SU-DHL-6 (cell line): ENCODE results near the gene MAB21L1.

Experiments
- H2AFZ ChIP-seq: fragments of 200-600 bp; sonication (generic); 2 replicates; pipeline ENCODE4 v1.6.1; 2014; ENCODE audit warnings: low read depth, mild to moderate bottlenecking, moderate library complexity, mixed read lengths, antibody characterized with exemption, low read length; ENCODE audit not compliant: severe bottlenecking
- H3F3A ChIP-seq: fragments of 200-600 bp; shearing (Covaris generic); 2 replicates; pipeline ENCODE4 v1.6.0; 2016; ENCODE audit warnings: antibody characterized with exemption, mild to moderate bottlenecking; ENCODE audit not compliant: insufficient read depth
- H3K27ac ChIP-seq: fragments of 200-600 bp; sonication (generic); 2 replicates; pipeline ENCODE4 v1.5.1; 2016; ENCODE audit warnings: low read depth, mild to moderate bottlenecking, low read length, moderate library complexity, mixed read lengths
- H3K27me3 ChIP-seq: fragments of 200-600 bp; sonication (generic), shearing (Covaris generic); 2 replicates; pipeline ENCODE4 v1.6.0; 2014; ENCODE audit warnings: mild to moderate bottlenecking, low read length
- H3K36me3 ChIP-seq: fragments of 200-600 bp; sonication (generic); 2 replicates; pipeline ENCODE4 v1.6.1; 2014; ENCODE audit warnings: mild to moderate bottlenecking, low read length, mixed read lengths
- H3K4me2 ChIP-seq: fragments of 300-600, 200-600 bp; shearing (Covaris generic), sonication (generic); 2 replicates; pipeline ENCODE4 v1.6.0; 2014; ENCODE audit warnings: low read length, low read depth, mild to moderate bottlenecking; ENCODE audit not compliant: poor library complexity, severe bottlenecking
- H3K4me3 ChIP-seq: fragments of 200-600 bp; sonication (generic); 2 replicates; pipeline ENCODE4 v1.5.1; 2014; ENCODE audit warnings: antibody characterized with exemption, low read length, mild to moderate bottlenecking, mixed read lengths; ENCODE audit not compliant: insufficient read depth, poor library complexity, severe bottlenecking
- H3K79me2 ChIP-seq: fragments of 200-600 bp; sonication (generic); 2 replicates; pipeline ENCODE4 v1.6.1; 2014; ENCODE audit warnings: mild to moderate bottlenecking, low read length, moderate library complexity; ENCODE audit not compliant: insufficient read depth
- H3K9ac ChIP-seq: fragments of 200-600 bp; sonication (generic); 2 replicates; pipeline ENCODE4 v1.7.0; 2014; ENCODE audit warnings: mild to moderate bottlenecking, low read length
- H3K9me2 ChIP-seq: fragments of 200-600 bp; sonication (generic); replicated peaks from 2 replicates; pipeline ENCODE4 v1.6.1; 2014; ENCODE audit warnings: low read length; ENCODE audit not compliant: insufficient read depth
- H3K9me3 ChIP-seq: fragments of 200-600 bp; sonication (generic); 2 replicates; pipeline ENCODE4 v1.6.1; 2014; ENCODE audit warnings: low read length, mixed read lengths; ENCODE audit not compliant: insufficient read depth
- H4K20me1 ChIP-seq: fragments of 200-600 bp; sonication (generic); 2 replicates; pipeline ENCODE4 v1.6.1; 2014; ENCODE audit warnings: low read depth, mild to moderate bottlenecking, antibody characterized with exemption, low read length, moderate library complexity, mixed read lengths
- CTCF ChIP-seq: fragments of 200-600 bp; sonication (generic); IDR thresholded peaks from one replicate; pipeline ENCODE4 v1.5.1; 2017; ENCODE audit warnings: antibody characterized with exemption, mild to moderate bottlenecking, low read length, moderate library complexity; ENCODE audit not compliant: insufficient read depth, poor library complexity, severe bottlenecking
- EZH2phosphoT487 ChIP-seq: fragments of 200-600 bp; sonication (generic), shearing (Covaris generic); conservative IDR thresholded peaks from 2 replicates; pipeline ENCODE4 v1.6.1; 2018; ENCODE audit warnings: mild to moderate bottlenecking, antibody characterized with exemption, low read length, moderate library complexity, mixed read lengths

MAB21L1 gene

GRCh38 chr13:35469806-35470525, 6.5 kb downstream of the MAB21L1 start:
- H3K9me3 ChIP-seq, result no peaks in the 10 kb centered on the region
- no peaks in the 10 kb centered on the region for H3K36me3 ChIP-seq
- peaks cover 4% of the 10 kb centered on the region; the same call in 1 of the 2 replicates for H3F3A ChIP-seq
- H3K4me2 ChIP-seq, result no peak overlapping the region
- H3K9me2 ChIP-seq, result no peaks in the 10 kb centered on the region
- no peak overlapping the region for H3K4me3 ChIP-seq
- H3K79me2 ChIP-seq, result peaks cover 12% of the 10 kb centered on the region; the same call in 1 of the 2 replicates
- H3K27me3 ChIP-seq, result no peaks in the 10 kb centered on the region
- no peak overlapping the region for H3K9ac ChIP-seq
- H3K27ac ChIP-seq, result no peak overlapping the region
- H4K20me1 ChIP-seq, result no peaks in the 10 kb centered on the region
- TF ChIP-seq CTCF (no peak), EZH2phosphoT487 (no peak)
- no peak overlapping the region for H2AFZ ChIP-seq

- Histone ChIP-seq H3K4me2 (no peak overlapping the region), H3K4me3 (no peak overlapping the region), H3K27me3 (no peaks in the 10 kb centered on the region), H3K36me3 (no peaks in the 10 kb centered on the region), H3F3A (peaks cover under 1% of the 10 kb centered on the region; the same call in 1 of the 2 replicates), H4K20me1 (no peaks in the 10 kb centered on the region), H3K79me2 (no peaks in the 10 kb centered on the region), H3K27ac (no peak overlapping the region), H3K9me3 (no peaks in the 10 kb centered on the region), H3K9me2 (no peaks in the 10 kb centered on the region), H3K9ac (no peak overlapping the region), H2AFZ (no peak overlapping the region)
- no peak for TF ChIP-seq EZH2phosphoT487
- no peak for TF ChIP-seq CTCF
Measured at GRCh38 chr13:35468195-35468594, 8.3 kb downstream of the MAB21L1 start.

GRCh38 chr13:35465371-35465770, 11.1 kb downstream of the MAB21L1 start:
- H3K4me2 ChIP-seq, result no peak overlapping the region
- H3K9me2 ChIP-seq, result no peaks in the 10 kb centered on the region
- no peaks in the 10 kb centered on the region for H3K27me3 ChIP-seq
- H3K79me2 ChIP-seq, result no peaks in the 10 kb centered on the region
- no peaks in the 10 kb centered on the region for H3F3A ChIP-seq
- H4K20me1 ChIP-seq, result no peaks in the 10 kb centered on the region
- TF ChIP-seq EZH2phosphoT487 (no peak), CTCF (no peak)
- H3K9me3 ChIP-seq, result no peaks in the 10 kb centered on the region
- no peaks in the 10 kb centered on the region for H3K36me3 ChIP-seq
- no peak overlapping the region for H3K4me3 ChIP-seq
- H2AFZ ChIP-seq, result no peak overlapping the region
- H3K9ac ChIP-seq, result no peak overlapping the region
- H3K27ac ChIP-seq, result no peak overlapping the region
